Hepatic stellate cell (primary cell): ENCODE results near the gene PLCH1.

Source experiments
- DNase-seq: peaks from one replicate; pipeline ENCODE4 v3.0.0; 2011; ENCODE audit warnings: low spot score

PLCH1 gene

GRCh38 chr3:155481591-155481990 is 263.3 kb downstream of the PLCH1 start:
- no peak for DNase-seq

GRCh38 chr3:155481089-155481488 is 263.8 kb downstream of the PLCH1 start:
- no peak for DNase-seq

- DNase-seq: no peak
Measured at GRCh38 chr3:155465664-155466063, 279.2 kb downstream of the PLCH1 start.

GRCh38 chr3:155462672-155463071 is 282.2 kb downstream of the PLCH1 start:
- DNase-seq: no peak

GRCh38 chr3:155457591-155457990 is 287.3 kb downstream of the PLCH1 start:
- no peak for DNase-seq

DNA sequence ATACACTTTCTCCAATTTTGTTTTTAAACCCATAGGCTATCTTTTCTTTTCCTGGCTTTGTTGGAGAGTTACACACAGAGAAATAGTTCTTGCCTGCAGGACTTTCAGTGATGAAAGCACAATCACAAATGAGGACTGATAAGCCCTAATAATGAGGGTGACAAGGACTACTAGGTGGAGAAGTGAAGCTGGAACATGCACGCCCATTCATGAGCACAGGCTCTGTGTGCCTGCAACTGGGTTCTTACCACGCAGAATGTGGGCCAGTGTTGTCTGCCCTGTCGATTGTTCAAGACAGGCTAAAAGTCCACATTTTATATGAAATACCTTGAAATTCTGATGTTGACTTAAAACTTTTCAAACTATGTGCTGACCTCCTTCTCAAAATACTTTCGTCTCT is 289.1 kb downstream of the PLCH1 start:
- DNase-seq: no peak

DNA sequence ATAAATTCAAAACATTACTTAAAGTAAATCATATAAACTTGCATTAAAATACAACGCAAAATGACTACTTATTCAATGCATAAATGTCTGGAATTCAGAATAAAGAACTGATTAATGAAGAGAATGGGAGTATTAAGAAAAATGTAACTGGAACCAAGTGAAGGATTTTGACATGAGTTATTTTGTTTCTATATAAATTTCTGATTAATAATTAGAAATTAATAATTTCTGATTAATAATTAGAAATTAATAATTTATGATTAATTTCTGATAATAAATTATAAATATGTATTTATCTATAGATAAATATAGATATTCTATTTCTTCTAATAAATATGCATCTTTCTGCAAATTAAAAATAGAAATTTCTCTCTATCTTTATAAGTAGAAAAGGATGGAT is 291.4 kb downstream of the PLCH1 start:
- no peak for DNase-seq

GRCh38 chr3:155449613-155450267 is 295.1 kb downstream of the PLCH1 start:
- no peak for DNase-seq

GRCh38 chr3:155448531-155448930 is 296.3 kb downstream of the PLCH1 start:
- DNase-seq: no peak

DNA sequence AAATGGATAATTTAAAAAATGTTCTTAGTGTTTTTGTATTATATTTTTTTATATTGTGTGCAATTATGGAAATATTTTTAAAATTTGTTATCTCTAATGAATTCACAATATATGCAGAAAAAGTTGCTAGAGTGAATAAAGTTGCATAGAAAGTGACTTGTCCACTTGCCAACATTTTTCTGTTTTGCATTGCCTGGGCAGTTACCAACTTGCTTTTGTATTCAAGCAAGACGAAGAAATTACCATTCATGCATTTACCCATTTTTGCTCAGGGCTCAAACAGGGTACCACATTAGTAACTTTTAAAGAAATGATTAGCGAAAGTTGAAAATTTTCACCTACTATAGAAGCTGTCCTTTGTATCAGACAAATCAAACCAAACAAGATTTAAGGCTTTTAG is 298.5 kb downstream of the PLCH1 start:
- DNase-seq: no peak

- no peak for DNase-seq
Measured at GRCh38 chr3:155444771-155445170, 300.1 kb downstream of the PLCH1 start.

DNA sequence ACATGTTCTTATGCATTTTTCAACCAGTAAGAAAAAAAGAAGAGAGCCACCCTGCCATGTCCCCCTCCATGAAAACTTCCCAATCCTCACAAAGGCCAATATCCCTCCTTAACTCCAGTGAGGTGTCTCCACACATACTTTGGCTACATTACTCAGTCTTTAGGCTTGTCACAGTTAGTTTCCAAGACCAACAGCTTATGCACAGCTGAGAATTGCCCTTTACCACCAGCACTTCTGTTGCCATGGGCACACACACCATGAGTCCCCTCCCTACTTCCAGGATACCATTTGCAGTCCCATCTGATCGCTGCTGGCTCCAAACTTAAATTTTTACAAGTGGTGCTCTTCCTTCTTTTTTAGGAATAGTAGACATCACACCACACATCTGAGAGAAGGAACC is 301.1 kb downstream of the PLCH1 start:
- DNase-seq: no peak

DNA sequence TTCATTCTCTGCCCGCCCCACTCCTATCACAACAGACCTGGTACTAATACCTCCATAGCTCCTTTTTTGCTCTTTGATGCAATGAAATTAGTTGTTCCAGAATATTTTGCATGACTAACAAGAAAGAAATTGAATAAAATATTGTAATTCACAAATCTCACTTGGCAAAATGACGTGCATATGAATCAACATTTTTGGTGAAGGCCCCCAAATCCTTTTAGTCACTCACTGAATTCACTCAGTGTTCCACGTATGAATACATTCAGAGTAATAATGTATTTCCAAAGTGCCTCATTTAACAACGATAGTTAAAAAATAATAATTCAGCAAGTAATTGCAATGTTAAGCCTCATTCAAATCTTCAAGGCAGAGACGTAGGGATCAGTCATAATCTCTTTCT is 302.8 kb downstream of the PLCH1 start:
- no peak for DNase-seq

DNA sequence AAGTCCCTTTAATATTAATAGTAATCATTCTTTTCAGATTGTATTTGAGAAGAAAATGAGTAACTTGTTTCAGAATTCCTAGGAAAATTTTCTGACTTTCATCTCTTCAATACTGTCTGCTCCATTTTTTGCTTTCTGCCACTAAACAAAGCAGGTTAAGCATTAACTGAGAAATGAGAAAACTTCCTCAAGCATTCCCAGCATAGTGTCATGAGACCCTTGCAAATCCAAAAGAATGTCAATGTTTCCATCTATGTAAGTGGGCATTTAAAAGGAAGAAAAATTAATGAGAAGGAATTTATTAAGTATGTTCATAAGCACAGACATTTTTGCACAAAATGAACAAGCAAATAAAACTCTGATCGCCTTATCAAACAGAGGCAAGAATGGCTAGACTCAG is 303.4 kb downstream of the PLCH1 start:
- no peak for DNase-seq

- no peak for DNase-seq
Measured at GRCh38 chr3:155441026-155441425, 303.8 kb downstream of the PLCH1 start.

DNA sequence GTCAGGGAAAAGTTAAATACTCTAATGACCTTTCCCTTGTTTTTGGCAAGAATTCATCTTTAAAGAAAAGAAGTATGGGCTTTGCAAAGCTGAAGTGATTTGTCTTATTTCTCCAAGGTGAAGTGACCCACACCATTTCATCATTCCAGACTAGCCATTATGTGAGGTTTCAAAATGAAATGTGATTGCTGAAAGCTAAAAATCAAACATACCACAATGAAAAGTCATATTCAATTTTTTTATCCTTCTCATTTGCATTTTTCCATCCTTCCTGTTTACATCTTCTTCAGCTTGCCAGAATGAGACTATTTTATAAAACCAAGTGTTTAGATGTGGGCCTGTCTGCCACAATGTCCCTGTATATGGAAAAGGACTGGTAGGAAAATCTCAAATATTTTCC is 309.1 kb downstream of the PLCH1 start:
- no peak for DNase-seq

GRCh38 chr3:155431856-155432570 is 312.9 kb downstream of the PLCH1 start:
- DNase-seq: no peak

DNA sequence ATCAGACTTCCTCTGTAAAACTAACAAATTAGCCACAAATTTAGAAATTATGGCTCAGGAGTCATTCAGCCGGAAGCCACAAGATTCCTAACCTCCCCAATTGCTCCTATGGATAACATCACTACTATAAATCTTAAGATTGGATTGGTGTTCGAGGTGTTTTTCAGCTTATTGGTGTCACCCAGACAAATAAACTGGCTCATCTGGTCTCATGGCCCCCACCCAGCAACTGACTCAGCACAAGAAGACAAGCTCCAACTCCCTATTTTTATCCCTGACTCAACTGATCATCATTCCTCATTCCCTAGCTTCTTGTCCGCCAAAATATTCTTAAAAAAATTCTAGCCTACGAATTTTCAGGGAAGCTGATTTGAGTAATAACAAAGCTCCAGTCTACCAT is 316.3 kb downstream of the PLCH1 start:
- DNase-seq: no peak

DNA sequence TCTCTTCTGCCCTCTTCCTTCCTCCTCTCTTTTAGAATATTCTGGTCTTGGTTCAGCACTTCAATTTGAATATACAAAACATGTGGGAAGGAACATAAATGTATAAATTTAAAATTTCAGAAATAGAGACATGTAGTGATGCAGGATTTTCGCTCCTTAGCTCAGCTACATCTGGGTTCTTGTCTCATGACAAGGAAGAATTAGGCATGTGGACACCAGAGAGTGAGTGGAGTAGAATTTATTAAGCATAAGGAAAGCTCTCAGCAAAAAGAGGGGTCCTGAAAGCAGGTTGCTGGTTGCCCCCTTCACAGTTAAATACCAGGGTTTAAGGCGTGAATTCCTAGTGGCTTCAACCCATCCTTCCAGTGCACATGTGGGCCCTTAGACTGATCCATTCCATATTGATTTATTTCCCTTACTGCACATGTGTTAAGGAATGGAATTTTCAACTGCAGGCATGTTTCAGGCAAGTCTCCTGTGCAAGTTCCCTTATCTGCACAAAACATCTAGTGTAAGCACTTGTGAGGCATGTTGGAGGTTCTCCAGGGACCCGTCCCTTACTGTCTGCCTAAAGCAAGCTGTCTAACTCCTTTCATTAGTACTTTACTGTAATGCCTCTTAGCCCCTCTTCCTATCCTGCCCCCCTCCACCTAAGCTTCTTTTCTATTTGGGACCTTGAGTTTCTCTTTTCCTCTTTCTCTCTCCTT is 318.2 kb downstream of the PLCH1 start:
- no peak for DNase-seq

DNA sequence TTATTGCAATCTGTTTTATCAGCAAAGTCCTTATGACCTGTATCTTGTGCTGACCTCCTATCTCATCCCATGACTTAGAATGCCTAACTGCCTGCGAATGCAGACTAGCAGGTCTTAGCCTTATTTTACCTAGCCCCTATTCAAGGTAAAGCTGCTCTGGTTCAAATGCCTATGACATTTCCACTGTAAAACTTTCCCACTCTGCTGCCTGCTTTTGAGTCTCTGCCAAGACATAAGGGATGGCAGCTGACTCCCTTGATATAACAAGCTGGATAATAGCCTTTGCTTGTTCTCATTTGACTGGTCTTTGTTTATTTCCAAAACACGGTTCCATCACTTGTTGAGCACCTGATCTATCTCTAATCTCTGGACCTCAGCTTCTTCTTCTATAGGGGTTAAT is 319.5 kb downstream of the PLCH1 start:
- DNase-seq: no peak

- no peak for DNase-seq
Measured at GRCh38 chr3:155424323-155424710, 320.6 kb downstream of the PLCH1 start.

DNA sequence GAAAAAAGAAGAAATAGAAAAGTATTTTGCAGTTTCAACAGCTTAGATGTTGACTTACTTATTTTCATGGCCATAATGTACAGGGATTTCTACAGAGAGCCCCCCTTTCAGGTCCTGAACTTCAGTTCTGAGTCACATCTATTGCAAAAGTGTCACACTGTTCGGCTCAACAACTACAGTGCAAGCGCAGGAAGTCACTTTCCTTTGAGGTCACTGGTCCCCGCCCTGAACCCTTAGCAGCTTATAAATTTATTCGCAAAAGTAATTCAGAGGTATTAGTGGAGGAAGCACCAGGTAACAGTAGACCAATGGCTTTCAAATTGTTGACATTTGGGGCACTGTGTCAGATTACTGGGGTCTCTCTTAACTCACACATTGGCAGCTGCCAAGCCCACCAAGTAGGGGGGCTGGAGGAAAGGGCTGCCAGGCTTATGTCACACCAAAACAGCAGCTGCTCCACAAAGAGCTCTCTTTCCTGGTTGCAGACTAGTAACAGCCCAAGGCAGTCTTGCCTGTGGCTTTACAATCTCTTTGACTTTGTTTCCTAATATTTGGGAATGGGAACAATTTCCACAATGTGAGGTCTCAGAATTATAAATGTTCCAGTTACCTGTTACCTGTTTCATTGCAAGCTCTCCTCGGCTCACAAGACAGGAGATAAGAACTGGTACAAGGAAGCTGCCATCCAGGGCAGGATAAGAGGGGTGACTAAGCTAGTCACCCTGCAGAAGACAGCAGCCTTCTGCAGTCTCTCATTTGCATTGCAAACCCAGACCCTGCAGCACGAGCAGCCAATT is 321.1 kb downstream of the PLCH1 start:
- no peak for DNase-seq
